Stimulated activated CD8-positive, alpha-beta memory T cell treated with anti-CD3 and anti-CD28 coated beads, Interleukin-2, amount 100 ng/mL, for 1 hour (primary cell): ENCODE data around the gene CIBAR2.

ENCODE experiments used
- DNase-seq, 2 donors: peaks; one replicate each; pipeline ENCODE4 v3.0.0-alpha.2; 2020; ENCODE audit warnings: low read depth in 2 of 2

Gene CIBAR2

GRCh38 chr16:85083051-85083639 lies 29.1 kb downstream of the CIBAR2 start:
- no peak for DNase-seq

GRCh38 chr16:85082173-85083050 lies 29.9 kb downstream of the CIBAR2 start:
- DNase-seq = no peak

GRCh38 chr16:85081765-85082164 lies 30.5 kb downstream of the CIBAR2 start:
- no peak for DNase-seq

- no peak for DNase-seq
Measured at GRCh38 chr16:85081038-85081437, 31.2 kb downstream of the CIBAR2 start.

- no peak for DNase-seq
Measured at GRCh38 chr16:85079785-85080570, 32.3 kb downstream of the CIBAR2 start.

- no peak for DNase-seq
Measured at GRCh38 chr16:85078952-85079351, 33.3 kb downstream of the CIBAR2 start.

- no peak for DNase-seq
Measured at GRCh38 chr16:85078226-85078625, 34.0 kb downstream of the CIBAR2 start.

GRCh38 chr16:85077576-85078125 lies 34.6 kb downstream of the CIBAR2 start:
- no peak for DNase-seq

GRCh38 chr16:85077039-85077438 lies 35.2 kb downstream of the CIBAR2 start:
- no peak for DNase-seq

GRCh38 chr16:85075236-85075924 lies 36.9 kb downstream of the CIBAR2 start:
- DNase-seq = no peak

GRCh38 chr16:85074225-85074914 lies 37.9 kb downstream of the CIBAR2 start:
- DNase-seq = no peak

- DNase-seq = no peak
Measured at GRCh38 chr16:85072947-85073346, 39.3 kb downstream of the CIBAR2 start.

- DNase-seq = no peak
Measured at GRCh38 chr16:85072076-85072860, 40.0 kb downstream of the CIBAR2 start.

- DNase-seq = no peak
Measured at GRCh38 chr16:85069171-85069570, 43.1 kb downstream of the CIBAR2 start.

GRCh38 chr16:85068746-85069145 lies 43.5 kb downstream of the CIBAR2 start:
- DNase-seq = no peak

GRCh38 chr16:85067426-85067825 lies 44.8 kb downstream of the CIBAR2 start:
- no peak for DNase-seq

GRCh38 chr16:85067024-85067423 lies 45.2 kb downstream of the CIBAR2 start:
- no peak for DNase-seq

GRCh38 chr16:85066346-85066885 lies 45.9 kb downstream of the CIBAR2 start:
- no peak for DNase-seq

GRCh38 chr16:85065099-85065498 lies 47.2 kb downstream of the CIBAR2 start:
- no peak for DNase-seq

- DNase-seq = no peak
Measured at GRCh38 chr16:85064186-85064585, 48.1 kb downstream of the CIBAR2 start.
